UCSD-AML1 (cell line): ENCODE data around the gene PLSCR2.
"Not testable (repeated sequence)": the region's sequence is repeated elsewhere in the genome, so short reads cannot be mapped to it uniquely, and the experiment has no call there.

Experiments
- DNase-seq: peaks from one replicate; lab custom pipeline; 2025; ENCODE audit not compliant: unreplicated experiment; lab: John Stamatoyannopoulos, UW

Gene PLSCR2

DNA sequence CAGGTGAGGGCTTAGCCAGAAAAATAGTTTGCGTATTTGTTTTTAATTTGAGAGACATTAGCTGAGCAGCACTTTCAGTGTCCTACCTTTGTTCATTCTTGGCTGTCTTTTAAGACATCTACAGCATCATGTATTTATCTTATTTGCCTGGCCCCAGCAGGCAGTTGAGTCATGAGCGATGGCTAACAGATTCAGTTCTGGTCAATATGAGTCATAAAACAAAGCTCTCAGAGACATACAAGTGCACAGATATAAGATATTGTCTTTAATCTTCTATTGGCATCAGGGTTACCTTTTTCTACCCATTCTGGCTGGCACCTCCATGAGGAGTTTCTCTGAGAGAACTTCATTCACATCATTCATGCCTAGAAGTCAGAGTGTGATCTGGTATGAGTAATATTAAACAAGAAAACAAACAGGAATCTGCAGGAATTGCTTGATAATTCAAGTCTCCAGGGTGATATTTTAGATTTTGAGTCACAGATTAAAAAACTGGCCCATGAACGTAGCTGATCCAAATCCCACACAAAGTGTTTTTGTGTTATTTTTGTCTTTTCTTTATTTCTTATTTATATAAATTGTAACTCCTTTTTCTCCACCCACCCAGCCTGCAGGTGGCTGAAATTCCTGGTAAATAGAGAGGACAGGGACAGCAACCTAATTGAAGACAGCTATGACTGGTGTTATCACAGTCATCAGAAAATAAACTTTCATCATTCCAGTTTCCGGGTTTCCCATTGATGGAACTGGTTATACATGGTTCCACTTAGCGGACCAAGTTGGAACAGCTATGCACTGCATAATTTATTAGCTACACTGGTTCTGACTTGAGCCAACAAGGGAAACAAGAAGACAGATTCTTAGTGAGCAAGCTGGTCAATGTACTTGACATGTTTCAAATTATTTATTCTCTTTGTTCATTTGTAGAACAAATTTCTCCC lies 47.3 kb downstream of the PLSCR2 start:
- DNase-seq, result no peak

DNA sequence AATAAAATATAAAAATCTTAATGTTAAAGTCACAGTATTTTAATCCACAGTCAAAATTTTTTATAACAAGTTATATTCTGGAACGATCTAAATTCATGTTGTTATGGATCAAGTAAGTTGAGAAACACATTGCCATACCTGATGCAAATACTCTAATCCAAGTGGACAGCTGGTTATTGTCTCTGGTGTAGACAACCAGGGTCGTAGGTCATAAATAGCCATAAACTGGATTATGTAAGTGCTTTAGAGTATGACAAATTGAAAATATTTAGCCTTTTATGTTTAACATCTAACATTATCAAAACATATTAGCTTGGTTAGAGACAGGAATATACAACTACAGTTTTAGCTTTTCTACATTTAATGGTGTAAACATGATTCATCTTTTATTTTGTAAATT lies 53.0 kb downstream of the PLSCR2 start:
- no peak for DNase-seq

DNA sequence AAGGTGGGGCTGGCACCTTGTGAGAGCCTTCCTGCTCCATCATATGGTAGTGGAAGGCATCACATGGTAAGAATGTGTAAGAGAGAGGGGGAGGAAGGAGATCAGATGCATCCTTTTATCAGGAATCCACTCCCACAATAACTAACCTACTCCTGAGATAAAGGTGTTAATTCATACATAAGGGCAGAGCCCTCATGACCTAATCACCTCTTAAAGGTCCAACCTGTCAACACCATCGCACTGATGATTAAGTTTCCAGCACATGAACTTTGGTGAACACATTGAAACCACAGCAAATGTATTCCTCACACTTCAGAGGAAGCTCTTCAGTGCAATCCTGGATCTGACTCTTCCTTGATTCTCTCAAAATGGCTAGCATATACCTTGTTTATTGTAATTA lies 55.4 kb downstream of the PLSCR2 start:
- DNase-seq, result no peak

DNA sequence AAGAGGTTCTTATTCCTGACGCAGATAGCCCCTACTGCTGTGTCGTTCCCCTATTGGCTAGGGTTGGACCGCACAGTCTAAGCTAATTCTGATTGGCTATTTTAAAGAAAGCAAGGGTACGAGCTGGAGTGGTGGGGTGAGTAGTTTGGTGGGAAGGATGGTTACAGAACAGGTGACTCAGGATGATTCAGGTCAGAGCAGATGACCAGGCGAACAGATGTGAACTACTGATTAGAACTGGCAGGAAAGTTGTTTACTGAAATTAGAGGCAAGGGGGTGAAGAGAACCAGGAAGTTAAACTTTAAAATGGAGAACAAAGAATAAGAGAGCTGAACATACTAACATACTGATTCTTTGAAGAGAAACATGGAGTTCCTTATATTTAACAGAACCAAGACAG lies 56.6 kb downstream of the PLSCR2 start:
- not testable (repeated sequence) for DNase-seq

DNA sequence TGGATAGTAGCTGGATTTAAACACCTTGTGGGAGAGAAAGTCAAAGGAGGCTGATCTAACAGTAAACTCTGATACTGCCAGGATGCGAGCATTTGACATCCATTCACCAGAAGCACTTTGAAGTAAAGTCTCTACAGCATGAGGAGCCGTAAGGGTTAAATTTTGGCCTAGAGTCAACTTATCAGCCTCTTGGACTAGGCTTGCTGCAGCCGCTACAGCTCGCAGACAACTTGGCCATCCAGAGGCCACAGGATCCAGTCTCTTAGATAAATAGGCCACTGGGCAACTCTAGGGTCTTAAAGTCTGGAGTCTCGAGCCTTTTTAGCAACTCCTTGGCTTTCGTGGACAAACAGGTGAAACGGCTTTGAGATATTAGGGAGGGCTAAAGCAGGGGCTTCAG lies 61.4 kb downstream of the PLSCR2 start:
- no peak for DNase-seq

GRCh38 chr3:146404436-146404835 lies 64.9 kb downstream of the PLSCR2 start:
- DNase-seq, result no peak

DNA sequence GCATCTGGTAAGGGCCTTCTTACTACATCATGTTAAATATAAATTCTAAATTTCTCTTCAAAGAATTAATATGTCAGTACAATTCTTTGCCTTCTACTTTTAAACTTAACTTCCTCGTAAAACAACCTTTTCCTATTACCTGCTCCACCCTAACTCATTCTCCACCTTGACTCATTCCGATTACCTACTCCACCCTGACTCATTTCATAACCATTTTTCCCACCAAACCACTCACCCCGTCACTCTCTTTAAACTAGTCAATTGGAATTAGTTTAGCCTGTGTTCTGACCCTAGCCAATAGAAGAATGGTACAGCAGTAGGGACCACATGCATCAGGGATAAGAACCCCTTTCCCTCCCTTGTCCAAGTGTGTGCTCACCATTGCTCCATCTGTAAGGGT lies 65.6 kb downstream of the PLSCR2 start:
- DNase-seq, result no peak

DNA sequence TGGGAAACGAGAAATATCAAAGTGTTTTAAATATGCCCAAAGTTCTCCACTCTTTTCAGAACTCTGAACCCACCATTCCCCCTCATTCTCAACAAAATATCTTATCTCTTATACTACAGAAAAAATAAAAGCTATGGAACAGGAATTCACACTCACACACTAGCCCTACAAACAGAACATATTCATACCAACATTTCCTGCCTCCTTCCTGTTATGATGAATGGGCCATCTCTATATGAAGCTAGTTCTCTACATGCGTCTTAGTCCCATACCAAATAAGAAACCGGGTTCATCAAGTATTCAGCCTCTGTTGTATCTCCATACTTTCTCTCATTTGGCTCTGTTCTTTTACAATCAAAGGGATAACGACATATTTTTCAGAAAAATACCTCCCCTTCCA lies 72.6 kb downstream of the PLSCR2 start:
- DNase-seq, result no peak

- DNase-seq, result no peak
Measured at GRCh38 chr3:146395164-146395563, 74.2 kb downstream of the PLSCR2 start.

- no peak for DNase-seq
Measured at GRCh38 chr3:146390957-146391356, 78.4 kb downstream of the PLSCR2 start.

DNA sequence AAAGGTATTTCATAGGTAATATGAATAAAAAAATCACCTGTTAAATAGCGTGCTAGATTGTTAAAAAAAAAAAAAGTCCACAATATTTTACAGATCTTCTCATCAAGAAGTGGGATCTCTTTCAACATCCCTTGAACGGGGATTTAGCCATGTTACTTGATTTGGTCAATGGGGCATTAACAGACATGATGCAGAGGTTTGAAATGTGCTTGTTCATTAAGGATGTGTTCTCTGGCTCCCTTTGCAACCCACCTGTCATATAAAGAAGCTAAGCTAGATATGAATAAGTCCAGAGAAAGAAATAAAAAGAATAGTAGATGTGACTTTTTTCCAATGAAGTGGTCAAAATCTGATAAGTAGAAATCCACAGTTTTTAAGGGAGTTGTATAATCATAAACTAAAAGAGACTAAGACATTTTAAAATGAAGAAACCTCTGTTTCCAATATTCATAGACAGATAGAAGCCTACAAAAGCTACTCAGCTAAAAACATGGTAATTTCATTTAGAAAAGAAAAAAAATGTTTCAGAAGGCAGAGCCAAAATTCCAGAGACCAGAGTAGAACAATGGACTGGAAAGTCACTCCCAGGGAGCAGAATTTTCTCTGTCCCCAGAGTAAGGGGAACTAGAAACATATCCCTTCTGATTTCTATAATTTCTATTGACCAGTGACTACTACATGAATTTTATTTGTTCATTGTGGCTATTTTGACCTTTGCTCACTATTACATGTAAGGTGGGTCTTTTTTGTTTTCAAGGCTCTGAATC lies 79.2 kb downstream of the PLSCR2 start:
- DNase-seq, result no peak

DNA sequence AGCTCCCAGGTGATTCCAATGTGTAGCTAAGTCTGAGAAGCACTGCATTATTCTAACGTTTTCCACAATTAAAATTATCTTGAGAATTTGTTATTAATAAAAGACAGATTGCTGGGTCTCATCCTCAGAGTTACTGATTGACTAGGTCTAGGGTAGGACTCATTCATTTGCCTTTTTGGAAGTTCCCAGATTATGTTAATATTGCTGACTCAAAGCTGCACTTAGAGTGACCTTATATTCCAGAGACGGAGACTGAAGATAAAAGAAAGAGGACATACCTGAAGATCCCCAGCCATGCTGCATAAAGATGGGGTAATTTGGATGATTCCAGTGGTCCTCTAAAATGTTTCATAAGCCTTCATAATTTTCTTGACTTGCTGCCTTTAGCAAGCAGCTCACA lies 81.8 kb downstream of the PLSCR2 start:
- no peak for DNase-seq

GRCh38 chr3:146386936-146387335 lies 82.4 kb downstream of the PLSCR2 start:
- DNase-seq, result no peak

DNA sequence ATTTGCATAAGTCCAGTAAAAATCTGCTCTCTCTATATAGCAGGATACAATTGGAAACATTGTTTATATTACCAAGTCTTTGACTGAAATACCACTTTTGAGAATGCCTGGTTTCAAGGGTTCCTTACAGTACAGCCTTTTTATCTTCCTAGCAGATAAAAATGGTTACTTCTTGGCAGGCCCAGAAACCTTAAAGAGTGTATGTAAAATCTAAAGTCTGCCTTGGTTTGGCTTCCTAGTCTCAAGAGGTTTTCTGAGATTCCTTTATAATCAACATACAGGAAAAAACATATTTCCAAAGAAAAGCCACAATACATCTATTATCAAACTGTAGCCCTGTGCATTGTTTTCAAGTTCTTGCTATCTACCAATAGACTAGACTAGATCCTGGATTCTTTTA lies 84.6 kb downstream of the PLSCR2 start:
- no peak for DNase-seq
